Epithelial cell of prostate (primary cell): ENCODE results near the gene PCYT1A.

Experiments used
- DNase-seq: peaks from one replicate; pipeline ENCODE4 v3.0.0-alpha.2; 2011; ENCODE audit warnings: low read depth, low spot score
- H3K27ac ChIP-seq: fragments of 450-650 bp; 2 replicates; pipeline ENCODE4 v1.5.1; 2017; ENCODE audit warnings: mild to moderate bottlenecking

Gene PCYT1A

GRCh38 chr3:196240424-196240823 is 47.1 kb downstream of the PCYT1A start:
- DNase-seq, result no peak
- no peak overlapping the region for H3K27ac ChIP-seq

- no peak overlapping the region for H3K27ac ChIP-seq
- no peak for DNase-seq
These were observed 48.6 kb downstream of the PCYT1A start for GRCh38 chr3:196238612-196239560.

GRCh38 chr3:196237203-196237602 is 50.3 kb downstream of the PCYT1A start:
- no peak overlapping the region for H3K27ac ChIP-seq

GRCh38 chr3:196236223-196236622 is 51.3 kb downstream of the PCYT1A start:
- no peak overlapping the region for H3K27ac ChIP-seq
- no peak for DNase-seq

More at GRCh38 chr3:196237203-196237602, 50.3 kb downstream of the PCYT1A start:
- no peak for DNase-seq

GRCh38 chr3:196235452-196236122 is 51.9 kb downstream of the PCYT1A start:
- DNase-seq, result no peak
- H3K27ac ChIP-seq, result no peak overlapping the region

- no peak overlapping the region for H3K27ac ChIP-seq
- no peak for DNase-seq
These were observed 54.7 kb downstream of the PCYT1A start for GRCh38 chr3:196232882-196233251.

- no peak overlapping the region for H3K27ac ChIP-seq
- no peak for DNase-seq
These were observed 55.2 kb downstream of the PCYT1A start for GRCh38 chr3:196232154-196232881.

- DNase-seq, result no peak
- no peak overlapping the region for H3K27ac ChIP-seq
These were observed 59.7 kb downstream of the PCYT1A start for GRCh38 chr3:196227629-196228493.

- DNase-seq, result no peak
- H3K27ac ChIP-seq, result no peak overlapping the region
These were observed 60.4 kb downstream of the PCYT1A start for GRCh38 chr3:196227121-196227561.

- H3K27ac ChIP-seq, result no peak overlapping the region
- DNase-seq, result no peak
These were observed 61.7 kb downstream of the PCYT1A start for GRCh38 chr3:196225763-196226364.

GRCh38 chr3:196225086-196225485 is 62.4 kb downstream of the PCYT1A start:
- no peak for DNase-seq
- H3K27ac ChIP-seq, result no peak overlapping the region

GRCh38 chr3:196222876-196223595 is 64.5 kb downstream of the PCYT1A start:
- peak; percentile 45 for DNase-seq
- no peak overlapping the region for H3K27ac ChIP-seq

GRCh38 chr3:196220991-196221390 is 66.5 kb downstream of the PCYT1A start:
- no peak for DNase-seq
- no peak overlapping the region for H3K27ac ChIP-seq

GRCh38 chr3:196220587-196220986 is 66.9 kb downstream of the PCYT1A start:
- H3K27ac ChIP-seq, result no peak overlapping the region
- no peak for DNase-seq

- no peak overlapping the region for H3K27ac ChIP-seq
- DNase-seq, result no peak
These were observed 67.6 kb downstream of the PCYT1A start for GRCh38 chr3:196219970-196220311.

GRCh38 chr3:196219194-196219969 is 68.1 kb downstream of the PCYT1A start:
- no peak overlapping the region for H3K27ac ChIP-seq
- DNase-seq, result no peak

GRCh38 chr3:196218155-196218712 is 69.3 kb downstream of the PCYT1A start:
- H3K27ac ChIP-seq, result no peak overlapping the region
- no peak for DNase-seq
